Neural cell (in vitro differentiated cells): ENCODE measurements around the gene RBMS3. TPM values are rescaled to one million over a fixed set of nuclear protein-coding genes. Genes with fewer than 3 reads are reported as not detected.

Experiments used
- H2AFZ ChIP-seq: fragments of 200-600, 300-800 bp; sonication (generic), shearing (Covaris generic); 2 replicates; pipeline ENCODE4 v1.6.0; 2014; ENCODE audit warnings: low read depth, mild to moderate bottlenecking, antibody characterized with exemption, low read length, moderate library complexity
- H3F3A ChIP-seq: fragments of 200-600 bp; shearing (Covaris generic); 2 replicates; pipeline ENCODE4 v1.6.1; 2016; ENCODE audit warnings: mild to moderate bottlenecking, moderate library complexity, mixed read lengths, antibody characterized with exemption, low read length; ENCODE audit not compliant: insufficient read depth, poor library complexity, severe bottlenecking
- H3K27ac ChIP-seq: fragments of 200-600, 300-800 bp; sonication (generic), shearing (Covaris generic); 2 replicates; pipeline ENCODE4 v1.5.1; 2014; ENCODE audit warnings: mild to moderate bottlenecking, low read length, moderate library complexity
- H3K27me3 ChIP-seq: fragments of 300-800, 200-600 bp; sonication (generic), shearing (Covaris generic); 2 replicates; pipeline ENCODE4 v1.6.0; 2014; ENCODE audit warnings: mild to moderate bottlenecking, low read depth, low read length, moderate library complexity; ENCODE audit not compliant: insufficient read depth
- H3K36me3 ChIP-seq: fragments of 300-800, 200-600 bp; sonication (generic), shearing (Covaris generic); 2 replicates; pipeline ENCODE4 v1.5.1; 2014; ENCODE audit warnings: mild to moderate bottlenecking, antibody characterized with exemption, low read length, moderate library complexity; ENCODE audit not compliant: insufficient read depth
- H3K4me2 ChIP-seq: fragments of 300-800, 200-600 bp; sonication (generic), shearing (Covaris generic); 2 replicates; pipeline ENCODE4 v1.6.0; 2014; ENCODE audit warnings: mild to moderate bottlenecking, low read length
- H3K4me3 ChIP-seq: fragments of 300-800, 200-600 bp; sonication (generic), shearing (Covaris generic); 2 replicates; pipeline ENCODE4 v1.5.1; 2014; ENCODE audit warnings: mild to moderate bottlenecking, low read length, moderate library complexity
- H3K79me2 ChIP-seq: fragments of 200-600 bp; shearing (Covaris generic); replicated peaks from 2 replicates; pipeline ENCODE4 v1.6.0; 2014; ENCODE audit warnings: mild to moderate bottlenecking, low read length, moderate library complexity; ENCODE audit not compliant: insufficient read depth
- H3K9ac ChIP-seq: fragments of 300-800, 200-600 bp; sonication (generic), shearing (Covaris generic); 2 replicates; pipeline ENCODE4 v1.6.1; 2016; ENCODE audit warnings: mild to moderate bottlenecking, low read length, mixed read lengths
- H3K9me2 ChIP-seq: fragments of 200-600 bp; shearing (Covaris generic); 2 replicates; pipeline ENCODE4 v1.6.1; 2016; ENCODE audit warnings: mild to moderate bottlenecking, low read length, mixed read lengths; ENCODE audit not compliant: insufficient read depth
- H3K9me3 ChIP-seq: fragments of 200-600, 300-800 bp; sonication (generic), shearing (Covaris generic); 2 replicates; pipeline ENCODE4 v1.6.1; 2016; ENCODE audit warnings: mild to moderate bottlenecking, mixed run types, low read length, moderate library complexity, mixed read lengths
- H4K20me1 ChIP-seq: fragments of 200-600 bp; shearing (Covaris generic); 2 replicates; pipeline ENCODE4 v1.6.1; 2016; ENCODE audit warnings: mild to moderate bottlenecking, mixed run types; ENCODE audit not compliant: insufficient read depth
- CTCF ChIP-seq: fragments of 450-650 bp; IDR thresholded peaks from 2 replicates; pipeline ENCODE4 v1.5.1; 2014; ENCODE audit warnings: antibody characterized with exemption, mild to moderate bottlenecking, moderate library complexity; ENCODE audit not compliant: poor library complexity, severe bottlenecking
- EP300 ChIP-seq: fragments of 450-650 bp; conservative IDR thresholded peaks from 2 replicates; pipeline ENCODE4 v1.6.1; 2014; ENCODE audit warnings: antibody characterized with exemption, mild to moderate bottlenecking, moderate library complexity; ENCODE audit not compliant: poor library complexity, severe bottlenecking
- EZH2 ChIP-seq: fragments of 200-600, 300-800 bp; shearing (Covaris generic), sonication (generic); IDR thresholded peaks from 2 replicates; pipeline ENCODE4 v1.6.1; 2014; ENCODE audit warnings: antibody characterized with exemption, low read length, borderline replicate concordance, mild to moderate bottlenecking; ENCODE audit not compliant: insufficient read depth, poor library complexity, severe bottlenecking
- MXI1 ChIP-seq: fragments of 450-650 bp; conservative IDR thresholded peaks from 2 replicates; pipeline ENCODE4 v1.6.1; 2014; ENCODE audit warnings: antibody characterized with exemption, mild to moderate bottlenecking; ENCODE audit not compliant: poor library complexity, severe bottlenecking
- POLR2AphosphoS5 ChIP-seq: IDR thresholded peaks from 2 replicates; pipeline ENCODE4 v1.6.1; 2012
- RAD21 ChIP-seq: fragments of 450-650 bp; conservative IDR thresholded peaks from 2 replicates; pipeline ENCODE4 v1.6.1; 2014; ENCODE audit warnings: antibody characterized with exemption, mild to moderate bottlenecking, moderate library complexity
- REST ChIP-seq: IDR thresholded peaks from 2 replicates; pipeline ENCODE4 v1.6.1; 2012; ENCODE audit warnings: borderline replicate concordance
- SMC3 ChIP-seq: fragments of 450-650 bp; conservative IDR thresholded peaks from 2 replicates; pipeline ENCODE4 v1.6.1; 2014; ENCODE audit warnings: antibody characterized with exemption, mild to moderate bottlenecking, moderate library complexity; ENCODE audit not compliant: poor library complexity
- TAF1 ChIP-seq: IDR thresholded peaks from 2 replicates; pipeline ENCODE4 v1.6.1; 2012; ENCODE audit warnings: low read depth
- polyA plus RNA-seq: library from polyadenylated mRNA; depleted of rRNA; stranded (reverse); fragments of >200 nt; gene quantifications from 2 replicates; pipeline ENCODE4 v1.2.3, GENCODE V29; 2014

Gene RBMS3
- polyA plus RNA-seq, 1 donor from 2014 or later = 0.53 TPM

- no peaks in the 10 kb centered on the region for H3K9me2 ChIP-seq
Measured at GRCh38 chr3:29775340-29775739, 494.5 kb downstream of the RBMS3 start.

GRCh38 chr3:29777869-29778268 is 497.0 kb downstream of the RBMS3 start:
- no peaks in the 10 kb centered on the region for H3K36me3 ChIP-seq
- H3K9me2 ChIP-seq = no peaks in the 10 kb centered on the region
- no peaks in the 10 kb centered on the region for H3F3A ChIP-seq
- no peak overlapping the region for H3K27ac ChIP-seq
- H3K4me3 ChIP-seq = no peak overlapping the region
- H3K79me2 ChIP-seq = no peaks in the 10 kb centered on the region
- H3K4me2 ChIP-seq = no peak overlapping the region
- no peaks in the 10 kb centered on the region for H3K9me3 ChIP-seq
- no peaks in the 10 kb centered on the region for H4K20me1 ChIP-seq
- no peak overlapping the region for H3K9ac ChIP-seq
- H3K27me3 ChIP-seq = no peaks in the 10 kb centered on the region
- no peak overlapping the region for H2AFZ ChIP-seq
- TF ChIP-seq EZH2 (no peak), MXI1 (no peak), RAD21 (no peak), SMC3 (no peak), CTCF (no peak), EP300 (no peak), TAF1 (no peak)

More at GRCh38 chr3:29775340-29775739, 494.5 kb downstream of the RBMS3 start:
- Histone ChIP-seq H3K4me3 (no peak overlapping the region), H3K9ac (no peak overlapping the region), H2AFZ (no peak overlapping the region), H3K36me3 (no peaks in the 10 kb centered on the region), H3K27me3 (no peaks in the 10 kb centered on the region), H3F3A (no peaks in the 10 kb centered on the region), H4K20me1 (no peaks in the 10 kb centered on the region), H3K27ac (no peak overlapping the region), H3K79me2 (no peaks in the 10 kb centered on the region), H3K4me2 (no peak overlapping the region), H3K9me3 (no peaks in the 10 kb centered on the region)
- TF ChIP-seq EP300 (no peak), TAF1 (no peak), REST (no peak), EZH2 (no peak), POLR2AphosphoS5 (no peak), MXI1 (no peak), CTCF (no peak)
